SK-N-SH (cell line): ENCODE measurements around the gene ADAMTS5. TPM values are rescaled to one million over a fixed set of nuclear protein-coding genes. Genes with fewer than 3 reads are reported as not detected.

Experiments
- CTCF ChIA-PET: fragments of 300-600, 350-600 bp; formaldehyde crosslinking; extraction: SDS; loops from one replicate; lab custom pipeline; 2021; lab: Yijun Ruan, JAX
- POLR2A ChIA-PET: fragments of 350-600 bp; sonication (Branson Sonifier 250); formaldehyde crosslinking; extraction: SDS; loops from one replicate; lab custom pipeline; 2020; ENCODE audit warnings: antibody characterized with exemption, inconsistent platforms; lab: Yijun Ruan, JAX
- DNase-seq: peaks from one replicate; pipeline ENCODE4 v3.0.0; 2012
- H2AFZ ChIP-seq: fragments of 200-600 bp; sonication (generic); 2 replicates; pipeline ENCODE4 v1.8.1; 2016; ENCODE audit warnings: antibody characterized with exemption, mild to moderate bottlenecking, low read depth
- H3F3A ChIP-seq: fragments of 200-600 bp; sonication (generic); replicated peaks from 2 replicates; pipeline ENCODE3; 2016; ENCODE audit warnings: antibody characterized with exemption, mild to moderate bottlenecking; ENCODE audit not compliant: insufficient read depth
- H3K27ac ChIP-seq, 2 experiments: fragments of 200-500 bp in 1 of 2; fragments of 200-600 bp in 1 of 2; sonication (Bioruptor generic) in 1 of 2; sonication (generic), shearing (Covaris generic) in 1 of 2; 2 replicates each; pipeline versions ENCODE4 v1.5.1 to v1.6.1; 2014 to 2016; ENCODE audit warnings: low read depth in 2 of 2, inconsistent platforms in 1 of 2, low read length in 1 of 2, mild to moderate bottlenecking in 1 of 2, mixed read lengths in 1 of 2
- H3K27me3 ChIP-seq: fragments of 200-600 bp; sonication (generic), shearing (Covaris generic); 2 replicates; pipeline ENCODE4 v1.6.1; 2016; ENCODE audit warnings: mixed run types; ENCODE audit not compliant: insufficient read depth
- H3K36me3 ChIP-seq, 2 experiments: fragments of 200-500 bp in 1 of 2; fragments of 200-600 bp in 1 of 2; sonication (Bioruptor generic) in 1 of 2; sonication (generic) in 1 of 2; replicated peaks in 1 of 2; 2 replicates each; pipeline versions ENCODE3 to v1.5.1; 2014 to 2016; ENCODE audit warnings: low read length in 1 of 2, mild to moderate bottlenecking in 1 of 2; ENCODE audit not compliant: insufficient read depth in 2 of 2, control insufficient read depth in 1 of 2
- H3K4me1 ChIP-seq, 2 experiments: fragments of 200-500 bp in 1 of 2; fragments of 200-600 bp in 1 of 2; sonication (Bioruptor generic) in 1 of 2; sonication (generic), shearing (Covaris generic) in 1 of 2; 2 replicates each; pipeline versions ENCODE4 v1.5.1 to v1.6.1; 2014 to 2016; ENCODE audit warnings: low read depth in 1 of 2, low read length in 1 of 2, mixed run types in 1 of 2; ENCODE audit not compliant: insufficient read depth in 2 of 2, control insufficient read depth in 1 of 2
- H3K4me2 ChIP-seq: fragments of 200-600 bp; sonication (generic), shearing (Covaris generic); 2 replicates; pipeline ENCODE4 v1.6.1; 2017; ENCODE audit warnings: mixed run types
- H3K4me3 ChIP-seq, 2 experiments: fragments of 200-500 bp in 1 of 2; fragments of 200-600 bp in 1 of 2; sonication (Bioruptor generic) in 1 of 2; sonication (generic), shearing (Covaris generic) in 1 of 2; 2 replicates each; pipeline versions ENCODE4 v1.5.1 to v1.8.1; 2014 to 2016; ENCODE audit warnings: low read depth in 2 of 2, inconsistent platforms in 1 of 2, low read length in 1 of 2, mild to moderate bottlenecking in 1 of 2, mixed read lengths in 1 of 2, moderate library complexity in 1 of 2
- H3K79me2 ChIP-seq: fragments of 200-600 bp; sonication (generic); 2 replicates; pipeline ENCODE4 v1.8.1; 2017; ENCODE audit warnings: mild to moderate bottlenecking; ENCODE audit not compliant: insufficient read depth
- H3K9ac ChIP-seq: fragments of 200-600 bp; sonication (generic); 2 replicates; pipeline ENCODE4 v1.6.1; 2017; ENCODE audit warnings: mixed run types
- H3K9me2 ChIP-seq: fragments of 200-600 bp; sonication (generic); 2 replicates; pipeline ENCODE4 v1.6.1; 2017; ENCODE audit warnings: mixed run types
- H3K9me3 ChIP-seq: fragments of 200-600 bp; sonication (generic); 2 replicates; pipeline ENCODE4 v1.6.1; 2017; ENCODE audit warnings: mixed run types, mild to moderate bottlenecking, moderate library complexity
- H4K20me1 ChIP-seq: fragments of 200-600 bp; sonication (generic); 2 replicates; pipeline ENCODE4 v1.6.1; 2017; ENCODE audit warnings: mild to moderate bottlenecking, mixed run types; ENCODE audit not compliant: insufficient read depth
- CTCF ChIP-seq: fragments of 200-600 bp; sonication (generic); IDR thresholded peaks from 2 replicates; pipeline ENCODE4 v1.6.1; 2017; ENCODE audit warnings: antibody characterized with exemption, mild to moderate bottlenecking, moderate library complexity
- FOSL2 ChIP-seq: IDR thresholded peaks from 2 replicates; pipeline ENCODE4 v1.4.0; 2012; ENCODE audit warnings: low read depth, mild to moderate bottlenecking, moderate library complexity, borderline replicate concordance
- FOXJ3 ChIP-seq: sonication (generic); formaldehyde crosslinking; IDR thresholded peaks from 2 replicates; pipeline ENCODE4 v1.5.1; 2020; ENCODE audit warnings: mild to moderate bottlenecking, missing genetic modification reagents
- GATA2 ChIP-seq: sonication (generic); formaldehyde crosslinking; IDR thresholded peaks from 2 replicates; pipeline ENCODE4 v1.5.0; 2020; ENCODE audit warnings: mild to moderate bottlenecking, missing genetic modification reagents
- IRF3 ChIP-seq: fragments of 150-350 bp; IDR thresholded peaks from 2 replicates; pipeline ENCODE4 v1.6.1; 2016; ENCODE audit warnings: mild to moderate bottlenecking, low read depth, low read length
- JUND ChIP-seq: IDR thresholded peaks from 2 replicates; pipeline ENCODE4 v1.4.0; 2012
- MAX ChIP-seq: IDR thresholded peaks from 2 replicates; pipeline ENCODE4 v1.4.0; 2012; ENCODE audit warnings: low read depth
- NFIC ChIP-seq: IDR thresholded peaks from 2 replicates; pipeline ENCODE4 v1.4.0; 2012; ENCODE audit warnings: borderline replicate concordance
- PBX3 ChIP-seq: IDR thresholded peaks from 2 replicates; pipeline ENCODE4; 2012
- RCOR1 ChIP-seq: fragments of 150-350 bp; IDR thresholded peaks from 2 replicates; pipeline ENCODE4 v1.6.1; 2017; ENCODE audit warnings: antibody characterized with exemption, low read length
- RXRA ChIP-seq: IDR thresholded peaks from 2 replicates; pipeline ENCODE4 v1.4.0; 2012; ENCODE audit warnings: low read depth, mild to moderate bottlenecking, borderline replicate concordance
- TCF12 ChIP-seq: IDR thresholded peaks from 2 replicates; pipeline ENCODE4 v1.4.0; 2012
- TEAD4 ChIP-seq: IDR thresholded peaks from 2 replicates; pipeline ENCODE4 v1.4.0; 2012; ENCODE audit warnings: mild to moderate bottlenecking, borderline replicate concordance; ENCODE audit not compliant: insufficient read depth
- WGBS: methylation state at CpG from one replicate; pipeline ENCODE4 v1.1.6; 2017; ENCODE audit warnings: low lambda C conversion rate; 5-methylcytosine and 5-hydroxymethylcytosine counted together
- polyA plus RNA-seq, 3 experiments: library from polyadenylated mRNA; depleted of rRNA; stranded (reverse); fragments of >200 nt; gene quantifications; 2 replicates each; pipeline ENCODE4 v1.2.3, GENCODE V29; 2012
- TF ChIP-seq, protein P1 (sequence below): IDR thresholded peaks from 2 replicates; pipeline ENCODE4 v1.4.0; 2012; ENCODE audit warnings: low read depth, borderline replicate concordance

Gene ADAMTS5
- polyA plus RNA-seq, 1 of the 3 experiments (the other 2 are of a cell fraction) = 0.90 TPM

GRCh38 chr21:26888256-26888655 is 78.6 kb downstream of the ADAMTS5 start (continued):
- TF ChIP-seq IRF3 = no peak

DNA sequence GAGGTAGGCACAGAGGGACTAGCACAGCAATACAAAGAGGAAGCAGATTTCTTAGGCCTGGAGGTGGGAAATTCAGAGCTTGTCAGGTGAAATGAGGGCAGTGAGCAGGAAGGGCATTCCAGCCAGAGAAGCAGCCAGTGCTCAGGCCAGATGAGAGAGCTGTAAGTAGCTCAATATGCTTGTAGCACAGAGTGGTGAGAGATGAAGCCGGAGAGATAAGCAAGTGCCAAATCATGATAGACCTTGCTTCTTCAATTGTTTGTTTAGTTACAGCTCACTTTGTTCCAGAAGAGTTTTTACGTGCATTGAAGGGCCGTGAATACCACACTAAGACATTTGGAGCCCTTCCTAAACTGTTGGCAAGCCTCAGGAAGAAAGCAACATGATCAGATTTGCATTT is 79.6 kb downstream of the ADAMTS5 start:
- peaks cover 0 to 5% of the 10 kb centered on the region in 2 experiments; a peak in 2 of 4 replicates for H3K4me1 ChIP-seq
- H3K4me3 ChIP-seq = no peak overlapping the region
- no peaks in the 10 kb centered on the region for H3K9me3 ChIP-seq
- no peak overlapping the region for H2AFZ ChIP-seq
- H3K4me2 ChIP-seq = no peak overlapping the region
- POLR2A ChIA-PET = no interaction called here
- WGBS = 31% methylated on average over 3 of the region's 3 CpGs
- no peaks in the 10 kb centered on the region for H4K20me1 ChIP-seq
- H3K9me2 ChIP-seq = no peaks in the 10 kb centered on the region
- no peak for TF ChIP-seq RCOR1
- TF ChIP-seq GATA2 = peak; percentile 12; the same call in 1 of the 2 replicates
- no peak for TF ChIP-seq JUND
- peak; percentile 43; the same call in 1 of the 2 replicates for TF ChIP-seq NFIC
- no peak for TF ChIP-seq FOSL2
- no peaks in the 10 kb centered on the region for H3K79me2 ChIP-seq
- no peaks in the 10 kb centered on the region for H3K36me3 ChIP-seq
- no peaks in the 10 kb centered on the region for H3K27me3 ChIP-seq
- no peak for DNase-seq
- CTCF ChIA-PET = interaction anchor here (0.6 kb wide), 2 partner anchors 45 to 1562 kb away, joined by 3 read pairs; no protein-coding TSS in a partner anchor
- no peak overlapping the region for H3K9ac ChIP-seq
- H3K27ac ChIP-seq = no peak overlapping the region; a peak in 1 of 4 replicates
- no peaks in the 10 kb centered on the region for H3F3A ChIP-seq

DNA sequence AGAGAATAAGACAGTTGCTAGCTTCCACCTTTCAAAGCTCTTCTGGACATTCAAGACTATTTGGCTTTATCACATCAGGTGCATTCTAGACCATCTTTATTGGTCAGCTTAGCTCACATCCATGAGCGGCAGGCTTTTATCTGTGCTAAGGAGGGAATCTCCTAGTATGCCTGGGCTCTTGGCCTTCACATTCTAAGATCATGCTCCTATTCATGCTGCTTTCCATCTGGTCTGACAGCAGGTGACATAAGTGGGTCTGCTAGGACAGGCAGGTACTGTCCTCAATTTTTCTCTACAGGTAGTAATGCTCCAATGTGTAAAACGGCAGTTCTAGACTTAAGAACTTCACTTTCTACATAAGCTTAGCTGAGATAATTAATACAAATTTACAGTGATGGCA is 82.5 kb downstream of the ADAMTS5 start:
- POLR2A ChIA-PET = no interaction called here
- DNase-seq = no peak
- no peak overlapping the region for H3K4me3 ChIP-seq
- H3K27ac ChIP-seq = no peak overlapping the region
- no peak overlapping the region for H3K4me2 ChIP-seq
- no peaks in the 10 kb centered on the region for H3F3A ChIP-seq
- H3K79me2 ChIP-seq = no peaks in the 10 kb centered on the region
- TF ChIP-seq RCOR1 = no peak
- no peaks in the 10 kb centered on the region for H3K36me3 ChIP-seq
- 80% methylated on average over 2 of the region's 2 CpGs for WGBS
- H3K9me3 ChIP-seq = no peaks in the 10 kb centered on the region
- H3K9ac ChIP-seq = no peak overlapping the region
- CTCF ChIA-PET = interaction anchor here (0.6 to 1.4 kb wide), 3 partner anchors 680 to 1860 kb away, joined by 3 read pairs; no protein-coding TSS in a partner anchor
- no peaks in the 10 kb centered on the region for H4K20me1 ChIP-seq
- H3K9me2 ChIP-seq = no peaks in the 10 kb centered on the region
- H2AFZ ChIP-seq = no peak overlapping the region
- H3K4me1 ChIP-seq = peaks cover 0 to 5% of the 10 kb centered on the region in 2 experiments; a peak in 2 of 4 replicates
- H3K27me3 ChIP-seq = no peaks in the 10 kb centered on the region

DNA sequence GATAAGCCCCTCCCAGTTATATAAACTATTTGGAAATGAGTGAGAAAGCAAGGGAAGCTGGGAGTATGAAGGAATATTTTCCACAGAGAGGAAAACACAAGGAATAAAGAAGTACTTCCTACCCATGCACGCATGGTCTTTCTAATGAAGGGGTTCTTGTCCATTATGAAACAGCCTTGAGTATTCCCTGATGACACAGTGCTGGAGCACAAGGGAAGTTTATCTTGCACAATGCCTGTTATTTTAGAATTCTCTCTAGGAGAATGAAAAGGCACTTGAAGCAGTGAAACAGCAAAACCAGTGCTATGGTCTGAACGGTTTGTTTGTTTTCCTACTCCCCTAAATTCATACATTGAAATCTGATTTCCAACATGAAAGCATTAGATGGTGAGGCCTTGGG is 83.1 kb downstream of the ADAMTS5 start:
- no peaks in the 10 kb centered on the region for H3K27me3 ChIP-seq
- H3K9me2 ChIP-seq = no peaks in the 10 kb centered on the region
- ChIA-PET CTCF (interaction anchor here (0.6 to 2.5 kb wide), 3 partner anchors 680 to 1861 kb away, joined by 3 to 18 read pairs (median 3); no protein-coding TSS in a partner anchor), POLR2A (no interaction called here)
- peaks cover 0 to 5% of the 10 kb centered on the region in 2 experiments; a peak in 2 of 4 replicates for H3K4me1 ChIP-seq
- no peaks in the 10 kb centered on the region for H3K9me3 ChIP-seq
- no peak overlapping the region for H3K27ac ChIP-seq
- H3K79me2 ChIP-seq = no peaks in the 10 kb centered on the region
- no peak for DNase-seq
- no peak overlapping the region for H2AFZ ChIP-seq
- no peaks in the 10 kb centered on the region for H3K36me3 ChIP-seq
- H3F3A ChIP-seq = no peaks in the 10 kb centered on the region
- 84% methylated on average over 2 of the region's 2 CpGs for WGBS
- no peak overlapping the region for H3K4me2 ChIP-seq
- H3K9ac ChIP-seq = no peak overlapping the region
- no peaks in the 10 kb centered on the region for H4K20me1 ChIP-seq
- no peak overlapping the region for H3K4me3 ChIP-seq
- no peak for TF ChIP-seq GATA2
- no peak for TF ChIP-seq PBX3
- no peak for TF ChIP-seq RXRA
- TF ChIP-seq FOXJ3 (CRISPR knock-in tag) = no peak
- TF ChIP-seq, protein P1, sequence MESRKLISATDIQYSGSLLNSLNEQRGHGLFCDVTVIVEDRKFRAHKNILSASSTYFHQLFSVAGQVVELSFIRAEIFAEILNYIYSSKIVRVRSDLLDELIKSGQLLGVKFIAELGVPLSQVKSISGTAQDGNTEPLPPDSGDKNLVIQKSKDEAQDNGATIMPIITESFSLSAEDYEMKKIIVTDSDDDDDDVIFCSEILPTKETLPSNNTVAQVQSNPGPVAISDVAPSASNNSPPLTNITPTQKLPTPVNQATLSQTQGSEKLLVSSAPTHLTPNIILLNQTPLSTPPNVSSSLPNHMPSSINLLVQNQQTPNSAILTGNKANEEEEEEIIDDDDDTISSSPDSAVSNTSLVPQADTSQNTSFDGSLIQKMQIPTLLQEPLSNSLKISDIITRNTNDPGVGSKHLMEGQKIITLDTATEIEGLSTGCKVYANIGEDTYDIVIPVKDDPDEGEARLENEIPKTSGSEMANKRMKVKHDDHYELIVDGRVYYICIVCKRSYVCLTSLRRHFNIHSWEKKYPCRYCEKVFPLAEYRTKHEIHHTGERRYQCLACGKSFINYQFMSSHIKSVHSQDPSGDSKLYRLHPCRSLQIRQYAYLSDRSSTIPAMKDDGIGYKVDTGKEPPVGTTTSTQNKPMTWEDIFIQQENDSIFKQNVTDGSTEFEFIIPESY = no peak
- TF ChIP-seq CTCF = no peak
- no peak for TF ChIP-seq MAX
- TF ChIP-seq TCF12 = no peak
- TF ChIP-seq TEAD4 = no peak
- no peak for TF ChIP-seq RCOR1
